Mesodermal cell (in vitro differentiated cells): ENCODE results near the gene RHBDD1.

Source experiments
- H3K27ac ChIP-seq: 2 replicates; pipeline ENCODE4 v1.7.0; 2013; ENCODE audit warnings: mild to moderate bottlenecking, low read depth, low read length, moderate library complexity; ENCODE audit not compliant: severe bottlenecking
- H3K36me3 ChIP-seq: 2 replicates; pipeline ENCODE4 v1.7.1; 2013; ENCODE audit warnings: mild to moderate bottlenecking, low read length, moderate library complexity; ENCODE audit not compliant: control insufficient read depth, insufficient read depth
- H3K4me1 ChIP-seq: one replicate; pipeline ENCODE4 v1.7.1; 2013; ENCODE audit warnings: mild to moderate bottlenecking, low read length; ENCODE audit not compliant: insufficient read depth, control insufficient read depth, poor library complexity, severe bottlenecking
- H3K4me3 ChIP-seq: 2 replicates; pipeline ENCODE4 v1.7.0; 2013; ENCODE audit warnings: low read length, control low read depth, mild to moderate bottlenecking; ENCODE audit not compliant: insufficient read depth, poor library complexity, severe bottlenecking; ENCODE audit errors: extremely low read depth
- H3K9me3 ChIP-seq: 2 replicates; pipeline ENCODE4 v1.7.1; 2013; ENCODE audit warnings: mild to moderate bottlenecking, low read length, moderate library complexity; ENCODE audit not compliant: control insufficient read depth
- WGBS, 2 experiments: methylation state at CpG; one replicate each; pipeline ENCODE4 v1.1.5; 2013; ENCODE audit warnings: missing lambda C conversion rate in 2 of 2; ENCODE audit not compliant: insufficient coverage in 2 of 2; 5-methylcytosine and 5-hydroxymethylcytosine counted together

The RHBDD1 gene

GRCh38 chr2:227007940-227008339 is 172.1 kb downstream of the RHBDD1 start:
- no peaks in the 10 kb centered on the region for H3K9me3 ChIP-seq
- WGBS, 2 experiments = 94 to 97% methylated on average over 16 to 17 of the region's 17 CpGs
- no peak overlapping the region for H3K4me3 ChIP-seq
- H3K4me1 ChIP-seq = no peaks in the 10 kb centered on the region
- H3K36me3 ChIP-seq = no peaks in the 10 kb centered on the region
- H3K27ac ChIP-seq = no peak overlapping the region

- H3K27ac ChIP-seq = no peak overlapping the region
- no peaks in the 10 kb centered on the region for H3K9me3 ChIP-seq
- no peak overlapping the region for H3K4me3 ChIP-seq
- H3K36me3 ChIP-seq = no peaks in the 10 kb centered on the region
- WGBS, 2 experiments = 54 to 62% methylated on average over 3 of the region's 3 CpGs
- H3K4me1 ChIP-seq = no peaks in the 10 kb centered on the region
Measured at GRCh38 chr2:227010433-227010832, 174.6 kb downstream of the RHBDD1 start.

- Histone ChIP-seq H3K27ac (no peak overlapping the region), H3K9me3 (no peaks in the 10 kb centered on the region), H3K36me3 (no peaks in the 10 kb centered on the region), H3K4me3 (no peak overlapping the region), H3K4me1 (no peaks in the 10 kb centered on the region)
- 94 to 95% methylated on average over 6 to 9 of the region's 9 CpGs for WGBS, 2 experiments
Measured at GRCh38 chr2:227013330-227013729, 177.5 kb downstream of the RHBDD1 start.

GRCh38 chr2:227013881-227014280 is 178.0 kb downstream of the RHBDD1 start:
- H3K4me3 ChIP-seq = no peak overlapping the region
- no peaks in the 10 kb centered on the region for H3K9me3 ChIP-seq
- no peaks in the 10 kb centered on the region for H3K36me3 ChIP-seq
- no peak overlapping the region for H3K27ac ChIP-seq
- H3K4me1 ChIP-seq = no peaks in the 10 kb centered on the region
- 92 to 96% methylated on average over 5 to 6 of the region's 8 CpGs for WGBS, 2 experiments

- Histone ChIP-seq H3K4me3 (no peak overlapping the region), H3K27ac (no peak overlapping the region), H3K36me3 (no peaks in the 10 kb centered on the region), H3K9me3 (no peaks in the 10 kb centered on the region), H3K4me1 (no peaks in the 10 kb centered on the region)
- WGBS, 2 experiments = 83 to 93% methylated on average over 2 to 3 of the region's 4 CpGs
Measured at GRCh38 chr2:227016894-227017293, 181.0 kb downstream of the RHBDD1 start.

- Histone ChIP-seq H3K4me1 (no peaks in the 10 kb centered on the region), H3K9me3 (no peaks in the 10 kb centered on the region), H3K4me3 (no peak overlapping the region), H3K27ac (no peak overlapping the region), H3K36me3 (no peaks in the 10 kb centered on the region)
- 77 to 100% methylated on average over 1 to 2 of the region's 2 CpGs for WGBS, 2 experiments
Measured at GRCh38 chr2:227020416-227020815, 184.6 kb downstream of the RHBDD1 start.

- H3K9me3 ChIP-seq = no peaks in the 10 kb centered on the region
- no peak overlapping the region for H3K27ac ChIP-seq
- H3K36me3 ChIP-seq = no peaks in the 10 kb centered on the region
- no peak overlapping the region for H3K4me3 ChIP-seq
- no peaks in the 10 kb centered on the region for H3K4me1 ChIP-seq
- 65 to 76% methylated on average over 3 of the region's 3 CpGs for WGBS, 2 experiments
Measured at GRCh38 chr2:227022608-227023007, 186.8 kb downstream of the RHBDD1 start.

GRCh38 chr2:227025510-227025909 is 189.7 kb downstream of the RHBDD1 start:
- Histone ChIP-seq H3K4me1 (no peaks in the 10 kb centered on the region), H3K27ac (no peak overlapping the region), H3K4me3 (no peak overlapping the region), H3K36me3 (no peaks in the 10 kb centered on the region), H3K9me3 (no peaks in the 10 kb centered on the region)
- WGBS, 2 experiments = no CpG with 5 or more reads among the region's 2 CpGs

- H3K27ac ChIP-seq = no peak overlapping the region
- no peaks in the 10 kb centered on the region for H3K9me3 ChIP-seq
- no peaks in the 10 kb centered on the region for H3K36me3 ChIP-seq
- H3K4me3 ChIP-seq = no peak overlapping the region
- 100% methylated on average over 1 to 2 of the region's 3 CpGs for WGBS, 2 experiments
- no peaks in the 10 kb centered on the region for H3K4me1 ChIP-seq
Measured at GRCh38 chr2:227029426-227030105, 193.7 kb downstream of the RHBDD1 start.

- no peak overlapping the region for H3K4me3 ChIP-seq
- H3K36me3 ChIP-seq = no peaks in the 10 kb centered on the region
- WGBS, 2 experiments = 100% methylated on average over 1 of the region's 2 CpGs
- no peaks in the 10 kb centered on the region for H3K9me3 ChIP-seq
- no peak overlapping the region for H3K27ac ChIP-seq
- H3K4me1 ChIP-seq = no peaks in the 10 kb centered on the region
Measured at GRCh38 chr2:227030789-227031188, 194.9 kb downstream of the RHBDD1 start.

- no peak overlapping the region for H3K27ac ChIP-seq
- no peak overlapping the region for H3K4me3 ChIP-seq
- H3K9me3 ChIP-seq = no peaks in the 10 kb centered on the region
- no peaks in the 10 kb centered on the region for H3K4me1 ChIP-seq
- no peaks in the 10 kb centered on the region for H3K36me3 ChIP-seq
- WGBS, 2 experiments = 40 to 80% methylated on average over 1 to 2 of the region's 3 CpGs
Measured at GRCh38 chr2:227031379-227031778, 195.5 kb downstream of the RHBDD1 start.
